ENCODE results near the gene SLC9A2. TPM values are rescaled to one million over a fixed set of nuclear protein-coding genes. Genes with fewer than 3 reads are reported as not detected.
A peak's percentile ranks its signal among the peaks of the same experiment; 100 is the strongest.

Gene SLC9A2
- total RNA-seq, 4 donors from 2014 or later, result 0.09 to 0.16 (median 0.12) TPM

- ATAC-seq (ENCODE audit: low FRiP score), result no peak
- DNase-seq (ENCODE audit: low spot score), result no peak
- TF ChIP-seq, protein P1, sequence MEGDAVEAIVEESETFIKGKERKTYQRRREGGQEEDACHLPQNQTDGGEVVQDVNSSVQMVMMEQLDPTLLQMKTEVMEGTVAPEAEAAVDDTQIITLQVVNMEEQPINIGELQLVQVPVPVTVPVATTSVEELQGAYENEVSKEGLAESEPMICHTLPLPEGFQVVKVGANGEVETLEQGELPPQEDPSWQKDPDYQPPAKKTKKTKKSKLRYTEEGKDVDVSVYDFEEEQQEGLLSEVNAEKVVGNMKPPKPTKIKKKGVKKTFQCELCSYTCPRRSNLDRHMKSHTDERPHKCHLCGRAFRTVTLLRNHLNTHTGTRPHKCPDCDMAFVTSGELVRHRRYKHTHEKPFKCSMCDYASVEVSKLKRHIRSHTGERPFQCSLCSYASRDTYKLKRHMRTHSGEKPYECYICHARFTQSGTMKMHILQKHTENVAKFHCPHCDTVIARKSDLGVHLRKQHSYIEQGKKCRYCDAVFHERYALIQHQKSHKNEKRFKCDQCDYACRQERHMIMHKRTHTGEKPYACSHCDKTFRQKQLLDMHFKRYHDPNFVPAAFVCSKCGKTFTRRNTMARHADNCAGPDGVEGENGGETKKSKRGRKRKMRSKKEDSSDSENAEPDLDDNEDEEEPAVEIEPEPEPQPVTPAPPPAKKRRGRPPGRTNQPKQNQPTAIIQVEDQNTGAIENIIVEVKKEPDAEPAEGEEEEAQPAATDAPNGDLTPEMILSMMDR (IDR thresholded peaks at IDR 0.05), result no peak
These were observed 19.9 kb upstream of the SLC9A2 start for GRCh38 chr2:102599486-102599885.

DNA sequence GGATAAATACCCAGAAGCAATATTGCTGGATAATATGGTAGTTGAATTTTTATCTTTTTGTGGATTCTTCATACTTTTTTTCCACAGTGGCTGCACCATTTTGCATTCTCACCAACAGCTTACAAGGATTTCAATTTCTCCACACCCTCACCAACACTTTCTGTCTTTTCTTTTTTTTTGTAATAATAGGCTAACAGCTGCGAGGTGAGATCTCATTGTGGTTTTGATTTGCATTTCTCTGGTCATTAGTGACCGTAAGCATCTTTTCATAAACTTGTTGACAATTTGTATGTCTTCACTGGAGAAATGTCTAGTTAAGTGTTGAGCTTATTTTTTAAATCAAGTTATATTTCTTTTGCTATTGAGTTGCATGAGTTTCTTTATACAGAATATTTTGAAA lies 17.6 kb upstream of the SLC9A2 start:
- DNase-seq (ENCODE audit: low spot score) (no peak), ATAC-seq (ENCODE audit: low FRiP score) (no peak)
- TF ChIP-seq, protein P1 (IDR thresholded peaks at IDR 0.05), result no peak

- ATAC-seq (ENCODE audit: low FRiP score) (no peak), DNase-seq (ENCODE audit: low spot score) (no peak)
- TF ChIP-seq, protein P1 (IDR thresholded peaks at IDR 0.05), result no peak
These were observed 15.4 kb upstream of the SLC9A2 start for GRCh38 chr2:102603904-102604303.

GRCh38 chr2:102604769-102605168 lies 14.6 kb upstream of the SLC9A2 start:
- ATAC-seq (ENCODE audit: low FRiP score), result no peak
- TF ChIP-seq, protein P1 (IDR thresholded peaks at IDR 0.05), result no peak
- DNase-seq (ENCODE audit: low spot score), result no peak

- DNase-seq (ENCODE audit: low spot score) (no peak), ATAC-seq (ENCODE audit: low FRiP score) (no peak)
- TF ChIP-seq, protein P1 (IDR thresholded peaks at IDR 0.05), result no peak
These were observed 13.0 kb upstream of the SLC9A2 start for GRCh38 chr2:102606353-102606752.

GRCh38 chr2:102615620-102616436 lies 3.5 kb upstream of the SLC9A2 start:
- ATAC-seq (ENCODE audit: low FRiP score) (peak; percentile 67), DNase-seq (ENCODE audit: low spot score) (no peak)
- TF ChIP-seq, protein P1 (IDR thresholded peaks at IDR 0.05), result no peak
